Effector CD4-positive, alpha-beta T cell (primary cell): ENCODE measurements around the gene SPESP1. TPM values are rescaled to one million over a fixed set of nuclear protein-coding genes. Genes with fewer than 3 reads are reported as not detected.
"Not testable (repeated sequence)": the region's sequence is repeated elsewhere in the genome, so short reads cannot be mapped to it uniquely, and the experiment has no call there.

Experiments used
- DNase-seq: peaks from one replicate; pipeline ENCODE4 v3.0.0-alpha.2; 2020
- total RNA-seq: gene quantifications from one replicate; lab custom pipeline; 2026; lab: John Stamatoyannopoulos, UW

The SPESP1 gene
- not detected for total RNA-seq

GRCh38 chr15:68930268-68931022 is at the start of gene SPESP1:
SPESP1 (plus strand) TSS chr15:68930525; CDS start chr15:68930654, 129 bp downstream.
- DNase-seq, result peak; percentile 20

- DNase-seq, result no peak
Observed at GRCh38 chr15:68885070-68885469, 45.3 kb upstream of the SPESP1 start.

GRCh38 chr15:68887120-68887519 is 43.2 kb upstream of the SPESP1 start:
- DNase-seq, result no peak

GRCh38 chr15:68887819-68888218 is 42.5 kb upstream of the SPESP1 start:
- DNase-seq, result no peak

- no peak for DNase-seq
Observed at GRCh38 chr15:68888419-68888818, 41.9 kb upstream of the SPESP1 start.

DNA sequence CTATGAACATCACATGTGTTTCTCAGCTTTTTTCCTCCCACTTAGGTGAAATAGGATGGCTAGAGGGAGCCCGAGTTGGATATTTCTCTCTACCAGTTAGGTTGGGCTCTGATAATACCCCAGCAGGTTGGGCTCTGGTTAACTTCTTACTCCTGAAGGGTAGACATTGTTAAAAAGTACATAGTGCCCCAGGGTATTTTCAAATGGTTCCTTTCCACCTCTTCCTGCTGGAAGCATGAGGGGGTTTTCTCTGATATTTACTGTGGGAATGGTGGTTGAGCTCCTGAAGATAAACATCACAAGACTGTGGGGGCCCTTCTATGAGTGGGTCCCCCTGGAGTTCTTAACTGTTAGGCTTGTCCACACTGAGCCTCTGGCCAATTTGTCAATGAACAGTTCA is 36.1 kb upstream of the SPESP1 start:
- DNase-seq, result no peak

DNA sequence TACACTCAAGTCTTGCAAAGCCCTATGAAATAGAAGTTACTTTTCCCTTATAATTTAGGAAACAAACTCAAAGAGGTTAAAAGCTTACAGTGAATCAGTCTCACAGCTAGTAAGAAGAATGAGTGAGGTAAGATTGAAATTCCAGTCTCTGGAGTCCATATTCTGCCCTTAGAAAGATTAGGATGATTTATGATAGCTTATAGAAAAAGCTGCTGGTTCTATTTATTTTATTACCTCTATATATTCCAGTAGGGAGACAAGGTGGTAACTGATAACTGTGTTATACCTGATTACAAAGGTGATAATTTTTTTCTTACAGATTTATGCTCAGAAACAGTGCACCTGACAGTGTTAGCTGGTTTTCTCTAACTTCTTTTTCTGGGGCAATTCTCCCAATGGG is 34.1 kb upstream of the SPESP1 start:
- DNase-seq, result no peak

GRCh38 chr15:68897016-68897415 is 33.3 kb upstream of the SPESP1 start:
- DNase-seq, result no peak

DNA sequence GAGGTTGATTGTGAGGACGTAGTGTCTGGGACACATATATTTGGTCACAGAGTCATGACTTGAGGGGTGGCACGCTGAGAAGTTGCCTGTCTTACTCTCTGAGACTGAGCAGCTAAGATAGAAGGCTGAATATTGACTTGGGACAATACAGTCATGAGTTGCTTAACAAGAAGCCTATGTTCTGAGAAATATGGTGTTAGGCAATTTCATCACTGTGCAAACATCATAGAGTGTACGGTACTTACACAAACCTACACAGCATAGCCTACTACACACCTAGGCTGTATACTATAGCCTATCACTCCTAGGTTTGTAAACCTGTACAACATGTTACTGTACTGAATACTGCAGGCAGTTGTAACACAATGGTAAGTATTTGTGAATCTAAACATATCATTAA is 30.3 kb upstream of the SPESP1 start:
- DNase-seq, result no peak

- DNase-seq, result no peak
Observed at GRCh38 chr15:68907396-68907923, 22.9 kb upstream of the SPESP1 start.

- DNase-seq, result no peak
Observed at GRCh38 chr15:68909601-68910100, 20.7 kb upstream of the SPESP1 start.

- DNase-seq, result no peak
Observed at GRCh38 chr15:68910341-68910740, 20.0 kb upstream of the SPESP1 start.

GRCh38 chr15:68910816-68911215 is 19.5 kb upstream of the SPESP1 start:
- no peak for DNase-seq

DNA sequence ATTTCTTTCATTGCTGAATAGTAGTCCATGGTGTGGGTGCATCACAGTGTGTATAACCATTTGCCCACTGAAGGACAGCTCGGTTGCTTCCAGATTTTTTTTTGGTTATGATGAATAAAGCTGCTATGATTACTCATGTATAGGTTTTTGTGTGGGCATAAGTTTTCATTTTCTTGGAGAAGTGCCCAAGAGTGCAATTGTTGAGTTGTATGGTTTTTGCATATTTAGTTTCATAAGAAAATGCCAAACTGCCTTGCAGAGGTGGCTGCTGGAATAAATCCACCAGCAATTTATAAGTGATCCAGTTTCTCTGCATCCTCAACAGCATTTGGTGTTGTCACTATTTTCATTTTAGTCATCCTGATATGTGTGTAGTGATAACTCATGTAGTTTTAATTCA is 8.4 kb upstream of the SPESP1 start:
- DNase-seq, result no peak

- DNase-seq, result peak; percentile 39
Observed at GRCh38 chr15:68924866-68925560, 5.3 kb upstream of the SPESP1 start.

DNA sequence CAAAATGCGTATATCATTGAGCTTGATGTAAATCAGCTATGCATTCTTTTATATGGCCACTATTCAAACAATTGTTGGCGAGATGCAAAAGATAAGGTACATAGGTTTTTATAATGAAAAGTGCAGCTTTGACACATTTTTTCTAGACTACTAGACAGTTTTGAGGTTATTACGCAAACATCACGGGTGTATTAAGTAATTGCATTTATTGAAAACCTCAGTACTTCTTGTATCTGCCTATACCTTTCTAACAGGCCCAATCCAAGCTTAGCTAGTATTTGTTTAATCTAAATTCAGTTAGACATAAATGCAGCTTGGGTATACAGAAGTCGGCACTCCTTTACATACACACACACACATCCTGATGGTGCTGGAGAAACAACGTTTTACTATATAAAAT is 2.7 kb downstream of the SPESP1 start:
- DNase-seq, result no peak

DNA sequence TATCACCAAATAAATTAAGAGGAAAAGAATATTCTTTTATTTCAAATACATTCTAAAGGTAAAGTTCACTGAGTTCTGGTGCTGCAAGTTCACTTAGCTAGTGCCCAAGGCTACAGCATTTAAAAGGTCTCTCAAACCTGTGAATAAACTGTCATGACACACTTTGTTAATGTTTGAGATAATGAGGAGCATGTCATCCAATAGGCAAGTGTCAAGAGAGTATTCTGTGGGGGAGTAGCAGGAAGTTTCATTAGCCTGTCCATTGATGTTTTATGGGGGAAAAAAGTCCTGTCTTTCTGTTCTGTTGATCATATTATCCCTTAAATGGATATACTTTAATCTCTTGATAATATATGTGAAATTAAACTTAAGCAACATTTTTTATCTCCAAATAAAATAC is 4.0 kb downstream of the SPESP1 start:
- DNase-seq, result no peak

DNA sequence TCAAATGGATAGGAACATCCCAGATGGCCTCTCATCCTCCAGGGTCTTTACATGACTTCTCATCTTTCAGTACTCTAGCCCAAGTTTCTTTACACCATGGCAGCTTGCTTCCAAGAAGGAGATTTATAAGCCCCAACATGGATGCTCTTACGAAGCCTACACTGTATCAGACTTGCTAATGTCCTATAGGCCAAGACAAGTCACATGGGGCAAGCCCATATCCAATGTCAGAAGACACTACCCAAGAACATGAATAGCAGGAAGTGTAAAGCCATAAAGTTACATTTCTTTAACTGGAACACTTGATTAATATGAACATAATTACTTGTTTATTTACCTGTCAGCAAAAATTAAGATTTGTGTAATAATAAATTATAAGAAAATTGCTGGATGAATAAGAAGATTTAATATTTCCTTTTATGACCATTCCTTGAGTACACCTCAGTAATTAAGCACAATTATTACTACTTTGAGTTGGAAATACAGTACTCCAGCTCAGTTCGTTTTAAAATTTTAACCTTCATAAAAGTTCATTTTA is 5.1 kb downstream of the SPESP1 start:
- DNase-seq, result no peak

GRCh38 chr15:68939501-68939900 is 9.2 kb downstream of the SPESP1 start:
- DNase-seq, result no peak

- DNase-seq, result no peak
Observed at GRCh38 chr15:68951813-68952212, 21.5 kb downstream of the SPESP1 start.

GRCh38 chr15:68957696-68958095 is 27.4 kb downstream of the SPESP1 start:
- no peak for DNase-seq

DNA sequence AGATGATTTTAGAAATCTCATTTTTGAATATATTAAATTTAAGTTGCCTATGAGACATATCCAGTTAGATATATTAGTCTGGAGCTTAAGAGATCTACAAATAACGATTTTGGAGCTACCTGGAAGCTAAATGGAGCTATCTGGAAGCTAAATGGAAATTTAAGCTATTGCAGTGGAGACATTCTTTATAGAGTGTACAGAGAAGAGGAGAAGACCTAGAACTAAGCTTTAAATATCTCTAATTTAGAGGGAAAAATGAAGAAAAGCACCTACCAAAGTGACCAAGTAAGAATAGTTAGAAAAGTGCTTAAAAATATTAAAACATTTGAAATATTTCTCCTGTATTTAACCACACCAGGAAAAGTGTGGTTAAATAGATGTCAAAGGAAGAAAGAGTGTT is 28.3 kb downstream of the SPESP1 start:
- no peak for DNase-seq

GRCh38 chr15:68962465-68962864 is 32.1 kb downstream of the SPESP1 start:
- no peak for DNase-seq

GRCh38 chr15:68963719-68964118 is 33.4 kb downstream of the SPESP1 start:
- DNase-seq, result not testable (repeated sequence)
